Mesothelial cell of epicardium (in vitro differentiated cells): ENCODE measurements around the gene RNF181. TPM values are rescaled to one million over a fixed set of nuclear protein-coding genes. Genes with fewer than 3 reads are reported as not detected.
A peak's percentile ranks its signal among the peaks of the same experiment; 100 is the strongest.
"Not testable (repeated sequence)": the region's sequence is repeated elsewhere in the genome, so short reads cannot be mapped to it uniquely, and the experiment has no call there.

ENCODE experiments used
- DNase-seq, 2 experiments: peaks; one replicate each; pipeline ENCODE4 v3.0.0; 2021; ENCODE audit warnings: low spot score in 2 of 2; ENCODE audit not compliant: unreplicated experiment in 2 of 2
- H3K27ac Mint-ChIP-seq: 2 replicates; pipeline ENCODE4 v1.8.0; 2021; ENCODE audit warnings: mixed read lengths
- H3K27me3 Mint-ChIP-seq: 2 replicates; pipeline ENCODE4 v1.8.0; 2021; ENCODE audit warnings: low read depth, mixed read lengths
- H3K36me3 Mint-ChIP-seq: 2 replicates; pipeline ENCODE4 v1.8.0; 2021; ENCODE audit warnings: mixed read lengths
- H3K4me1 Mint-ChIP-seq: 2 replicates; pipeline ENCODE4 v1.8.0; 2021; ENCODE audit warnings: mixed read lengths
- H3K4me3 Mint-ChIP-seq: 2 replicates; pipeline ENCODE4 v1.8.0; 2021; ENCODE audit warnings: mild to moderate bottlenecking, moderate library complexity, mixed read lengths
- H3K9me3 Mint-ChIP-seq: 2 replicates; pipeline ENCODE4 v1.8.0; 2021; ENCODE audit warnings: mixed read lengths
- CTCF ChIP-seq: fragments of 200-600 bp; sonication (generic); IDR thresholded peaks from one replicate; pipeline ENCODE4 v1.5.0; 2021; ENCODE audit warnings: antibody characterized with exemption; ENCODE audit not compliant: unreplicated experiment
- total RNA-seq: library from RNA; stranded (reverse); gene quantifications from 3 replicates; pipeline ENCODE4 v1.2.1, GENCODE V29; 2021

RNF181 gene
- total RNA-seq, 1 donor from 2014 or later, result 82.8 TPM

DNA sequence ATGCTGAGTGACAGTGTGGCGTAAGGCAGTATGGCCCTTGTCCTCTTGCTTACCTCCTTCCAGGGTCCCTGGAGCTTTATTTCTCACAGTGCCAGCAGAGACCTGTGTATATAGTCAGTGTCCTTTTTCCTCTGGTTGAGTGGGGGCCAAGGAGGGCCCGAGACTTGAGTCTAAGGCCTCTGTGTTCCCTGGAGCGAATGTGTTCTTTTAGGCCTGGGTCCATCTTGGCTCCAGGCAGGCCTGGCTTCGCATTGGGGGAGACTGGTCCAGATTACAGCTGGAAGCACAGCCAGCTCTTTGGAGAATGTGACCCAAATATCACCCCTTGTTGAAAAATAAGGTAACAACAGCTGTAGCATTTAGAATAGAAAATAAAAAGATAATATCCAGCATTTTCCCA, 6.4 kb upstream of the RNF181 start:
- peaks cover 3% of the 10 kb centered on the region for H3K4me1 Mint-ChIP-seq
- no peak for DNase-seq
- H3K36me3 Mint-ChIP-seq, result no peaks in the 10 kb centered on the region
- H3K27ac Mint-ChIP-seq, result no peak overlapping the region
- H3K4me3 Mint-ChIP-seq, result no peak overlapping the region
- H3K9me3 Mint-ChIP-seq, result no peaks in the 10 kb centered on the region
- TF ChIP-seq CTCF, result no peak
- H3K27me3 Mint-ChIP-seq, result no peaks in the 10 kb centered on the region

- no peak for TF ChIP-seq CTCF
- no peak overlapping the region for H3K4me3 Mint-ChIP-seq
- H3K27ac Mint-ChIP-seq, result peak overlapping the region; percentile 26
- no peak for DNase-seq
- H3K9me3 Mint-ChIP-seq, result no peaks in the 10 kb centered on the region
- no peaks in the 10 kb centered on the region for H3K36me3 Mint-ChIP-seq
- peaks cover 9% of the 10 kb centered on the region for H3K4me1 Mint-ChIP-seq
- no peaks in the 10 kb centered on the region for H3K27me3 Mint-ChIP-seq
Measured at GRCh38 chr2:85589982-85590791, 5.4 kb upstream of the RNF181 start.

GRCh38 chr2:85590950-85591349, 4.6 kb upstream of the RNF181 start:
- Mint-ChIP-seq H3K36me3 (no peaks in the 10 kb centered on the region), H3K4me1 (peaks cover 11% of the 10 kb centered on the region), H3K27ac (no peak overlapping the region), H3K9me3 (no peaks in the 10 kb centered on the region), H3K4me3 (no peak overlapping the region), H3K27me3 (no peaks in the 10 kb centered on the region)
- TF ChIP-seq CTCF, result no peak
- no peak for DNase-seq

- no peak for TF ChIP-seq CTCF
- no peaks in the 10 kb centered on the region for H3K9me3 Mint-ChIP-seq
- H3K4me1 Mint-ChIP-seq, result peaks cover 17% of the 10 kb centered on the region
- no peak for DNase-seq
- H3K27me3 Mint-ChIP-seq, result no peaks in the 10 kb centered on the region
- H3K27ac Mint-ChIP-seq, result no peak overlapping the region
- H3K36me3 Mint-ChIP-seq, result no peaks in the 10 kb centered on the region
- H3K4me3 Mint-ChIP-seq, result no peak overlapping the region
Measured at GRCh38 chr2:85591563-85591962, 4.0 kb upstream of the RNF181 start.

DNA sequence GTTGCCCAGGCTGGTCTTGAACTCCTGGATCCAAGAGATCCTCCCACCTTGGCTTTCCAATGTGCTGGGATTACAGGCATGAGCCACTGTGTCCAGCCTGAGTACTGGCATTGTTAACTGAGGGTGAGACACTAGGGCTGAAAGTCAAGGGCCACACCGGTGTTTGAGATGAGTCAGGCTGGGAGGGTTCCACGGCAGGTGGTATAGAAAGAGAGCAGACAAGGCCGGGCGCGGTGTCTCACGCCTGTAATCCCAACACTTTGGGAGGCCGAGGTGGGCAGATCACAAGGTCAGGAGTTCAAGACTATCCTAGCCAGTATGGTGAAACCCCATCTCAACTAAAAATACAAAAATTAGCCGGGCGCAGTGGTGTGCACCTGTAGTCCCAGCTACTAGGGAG, 3.2 kb upstream of the RNF181 start:
- DNase-seq, H3K27me3 Mint-ChIP-seq, H3K36me3 Mint-ChIP-seq, H3K9me3 Mint-ChIP-seq, H3K27ac Mint-ChIP-seq, H3K4me3 Mint-ChIP-seq: not testable (repeated sequence)
- H3K4me1 Mint-ChIP-seq, result peaks cover 20% of the 10 kb centered on the region

DNA sequence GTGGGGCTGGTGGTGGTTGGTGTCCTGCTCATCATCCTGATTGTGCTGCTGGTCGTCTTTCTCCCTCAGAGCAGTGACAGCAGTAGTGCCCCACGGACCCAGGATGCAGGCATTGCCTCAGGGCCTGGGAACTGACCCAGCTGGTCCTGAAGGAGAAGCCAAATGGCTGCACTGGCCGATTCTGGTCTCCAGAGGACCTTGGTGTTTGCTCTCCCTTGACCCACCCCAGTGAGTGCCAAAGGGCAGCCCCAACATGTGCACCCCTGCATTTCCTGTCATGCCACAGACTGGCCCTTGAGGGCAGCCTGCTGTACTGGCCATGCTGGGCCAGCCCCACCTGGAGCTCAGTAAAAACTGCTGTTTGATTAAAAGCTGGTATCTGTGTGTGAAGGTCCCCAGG, 2.5 kb upstream of the RNF181 start:
- no peak overlapping the region for H3K27ac Mint-ChIP-seq
- H3K4me1 Mint-ChIP-seq, result peaks cover 20% of the 10 kb centered on the region
- no peaks in the 10 kb centered on the region for H3K9me3 Mint-ChIP-seq
- no peaks in the 10 kb centered on the region for H3K36me3 Mint-ChIP-seq
- no peaks in the 10 kb centered on the region for H3K27me3 Mint-ChIP-seq
- no peak for TF ChIP-seq CTCF
- H3K4me3 Mint-ChIP-seq, result no peak overlapping the region
- DNase-seq, result no peak
